H1 (cell line): ENCODE results near the gene TNNI2. TPM values are rescaled to one million over a fixed set of nuclear protein-coding genes. Genes with fewer than 3 reads are reported as not detected.

Experiments
- CTCF ChIA-PET: fragments of 300-600 bp; sonication (Branson Sonifier 250); formaldehyde crosslinking; loops from one replicate; lab custom pipeline; 2021; ENCODE audit not compliant: partially characterized antibody; lab: Charles Lee
- POLR2A ChIA-PET: fragments of 300-600 bp; sonication (Branson Sonifier 250); formaldehyde crosslinking; loops from one replicate; lab custom pipeline; 2021; ENCODE audit warnings: inconsistent platforms; ENCODE audit not compliant: partially characterized antibody; lab: Charles Lee
- DNase-seq, 2 experiments: peaks; one replicate each; pipeline versions ENCODE4 v3.0.0 to v3.0.0-alpha.2; 2010 to 2022; ENCODE audit warnings: low spot score in 2 of 2, low read depth in 1 of 2, mixed read lengths in 1 of 2
- FAIRE-seq: peaks from 2 replicates; lab custom pipeline; 2011; peaks lifted over from hg19 to GRCh38; lab: Jason Lieb, UNC
- H2AFZ ChIP-seq: 2 replicates; pipeline ENCODE4 v1.8.1; 2012; ENCODE audit warnings: low read length, inconsistent platforms
- H2AK5ac ChIP-seq: 2 replicates; pipeline ENCODE4 v1.6.1; 2013; ENCODE audit warnings: low read depth, low read length
- H2BK120ac ChIP-seq: replicated peaks from 2 replicates; pipeline ENCODE3; 2013; ENCODE audit warnings: low read depth, low read length, inconsistent platforms
- H2BK12ac ChIP-seq: 2 replicates; pipeline ENCODE4 v1.6.1; 2013; ENCODE audit warnings: low read depth, low read length
- H2BK15ac ChIP-seq: 2 replicates; pipeline ENCODE4 v1.6.1; 2013; ENCODE audit warnings: low read length
- H2BK20ac ChIP-seq: 2 replicates; pipeline ENCODE4 v1.6.1; 2013; ENCODE audit warnings: low read length
- H2BK5ac ChIP-seq: 2 replicates; pipeline ENCODE4 v1.6.1; 2013; ENCODE audit warnings: low read depth, low read length
- H3K14ac ChIP-seq: 2 replicates; pipeline ENCODE4 v1.6.1; 2013; ENCODE audit warnings: inconsistent platforms; ENCODE audit not compliant: insufficient read length
- H3K18ac ChIP-seq: 2 replicates; pipeline ENCODE4 v1.6.1; 2013; ENCODE audit warnings: low read length; ENCODE audit errors: extremely low read depth
- H3K23ac ChIP-seq: 2 replicates; pipeline ENCODE4 v1.6.1; 2013; ENCODE audit warnings: inconsistent platforms; ENCODE audit not compliant: insufficient read length
- H3K23me2 ChIP-seq: 2 replicates; pipeline ENCODE4 v1.6.1; 2013; ENCODE audit warnings: low read depth, low read length
- H3K27ac ChIP-seq: 2 replicates; pipeline ENCODE4 v1.6.1; 2011; ENCODE audit warnings: low read depth, low read length, inconsistent platforms
- H3K27me3 ChIP-seq, 4 experiments: replicated peaks in 1 of 4; 1 replicate in 1 of 4; 2 replicates in 3 of 4; pipeline versions ENCODE4 v1.6.1 to v1.8.1; 2011 to 2013; ENCODE audit warnings: low read length in 3 of 4, mild to moderate bottlenecking in 3 of 4, inconsistent platforms in 2 of 4, mixed read lengths in 2 of 4, moderate library complexity in 1 of 4; ENCODE audit not compliant: control insufficient read depth in 3 of 4, insufficient read depth in 3 of 4; ENCODE audit errors: extremely low read depth in 1 of 4
- H3K36me3 ChIP-seq, 4 experiments: 2 replicates each; pipeline versions ENCODE4 v1.6.1 to v1.8.1; 2011 to 2013; ENCODE audit warnings: mild to moderate bottlenecking in 4 of 4, low read length in 3 of 4, moderate library complexity in 2 of 4, control low read depth in 1 of 4, inconsistent platforms in 1 of 4; ENCODE audit not compliant: insufficient read depth in 4 of 4, control insufficient read depth in 2 of 4
- H3K4ac ChIP-seq: replicated peaks from 2 replicates; pipeline ENCODE3; 2013; ENCODE audit warnings: low read length, low read depth, mixed read lengths, inconsistent platforms; ENCODE audit not compliant: insufficient read length
- H3K4me1 ChIP-seq, 4 experiments: replicated peaks in 1 of 4; 1 replicate in 1 of 4; 2 replicates in 3 of 4; pipeline versions ENCODE4 v1.6.1 to v1.8.1; 2011 to 2013; ENCODE audit warnings: low read length in 3 of 4, inconsistent platforms in 2 of 4, mixed read lengths in 1 of 4; ENCODE audit not compliant: insufficient read depth in 4 of 4, control insufficient read depth in 3 of 4
- H3K4me2 ChIP-seq, 2 experiments: 2 replicates each; pipeline versions ENCODE4 v1.6.1 to v1.8.1; 2011 to 2013; ENCODE audit warnings: low read depth in 2 of 2, low read length in 2 of 2, control low read depth in 1 of 2, inconsistent platforms in 1 of 2, mild to moderate bottlenecking in 1 of 2; ENCODE audit not compliant: insufficient read depth in 1 of 2
- H3K4me3 ChIP-seq, 4 experiments: fragments of 200-600, 300-600 bp in 1 of 4; sonication (generic), shearing (Covaris generic), sonication (Bioruptor Twin) in 1 of 4; 2 replicates each; pipeline versions ENCODE4 v1.5.1 to v1.8.1; 2011 to 2016; ENCODE audit warnings: low read length in 4 of 4, low read depth in 3 of 4, control low read depth in 2 of 4, inconsistent platforms in 2 of 4, mild to moderate bottlenecking in 2 of 4, mixed read lengths in 1 of 4, moderate library complexity in 1 of 4; ENCODE audit not compliant: insufficient read depth in 2 of 4; ENCODE audit errors: extremely low read depth in 1 of 4
- H3K56ac ChIP-seq: replicated peaks from 2 replicates; pipeline ENCODE3; 2013; ENCODE audit warnings: low read depth, mild to moderate bottlenecking, mixed read lengths, low read length, inconsistent platforms; ENCODE audit not compliant: insufficient read length
- H3K79me1 ChIP-seq: 2 replicates; pipeline ENCODE4 v1.6.1; 2013; ENCODE audit warnings: low read depth, low read length, control low read depth
- H3K79me2 ChIP-seq, 2 experiments: 2 replicates each; pipeline versions ENCODE4 v1.6.1 to v1.8.1; 2012 to 2013; ENCODE audit warnings: low read length in 2 of 2, mild to moderate bottlenecking in 2 of 2, inconsistent platforms in 1 of 2; ENCODE audit not compliant: insufficient read depth in 2 of 2, control insufficient read depth in 1 of 2
- H3K9ac ChIP-seq, 4 experiments: replicated peaks in 1 of 4; 1 replicate in 1 of 4; 2 replicates in 3 of 4; pipeline versions ENCODE4 v1.6.1 to v1.8.1; 2011 to 2013; ENCODE audit warnings: low read depth in 3 of 4, low read length in 3 of 4, control low read depth in 2 of 4, mild to moderate bottlenecking in 2 of 4, moderate library complexity in 2 of 4, inconsistent platforms in 1 of 4; ENCODE audit errors: extremely low read depth in 1 of 4
- H3K9me3 ChIP-seq, 2 experiments: 2 replicates each; pipeline versions ENCODE4 v1.6.1 to v1.8.1; 2012 to 2013; ENCODE audit warnings: mild to moderate bottlenecking in 2 of 2, moderate library complexity in 2 of 2, control low read depth in 1 of 2, inconsistent platforms in 1 of 2, low read depth in 1 of 2, low read length in 1 of 2, mixed read lengths in 1 of 2; ENCODE audit not compliant: insufficient read depth in 2 of 2
- H4K20me1 ChIP-seq, 2 experiments: replicated peaks in 1 of 2; 2 replicates each; pipeline versions ENCODE3 to v1.8.1; 2011 to 2013; ENCODE audit warnings: inconsistent platforms in 2 of 2, low read length in 2 of 2, mild to moderate bottlenecking in 1 of 2; ENCODE audit not compliant: insufficient read depth in 2 of 2, control insufficient read depth in 1 of 2
- H4K5ac ChIP-seq: 2 replicates; pipeline ENCODE4 v1.6.1; 2013; ENCODE audit warnings: low read length, low read depth, mixed read lengths, inconsistent platforms; ENCODE audit not compliant: insufficient read length
- H4K8ac ChIP-seq: 2 replicates; pipeline ENCODE4 v1.8.0; 2013; ENCODE audit warnings: mild to moderate bottlenecking, moderate library complexity, low read length, inconsistent platforms; ENCODE audit not compliant: insufficient read depth; ENCODE audit errors: extremely low read depth
- H4K91ac ChIP-seq: replicated peaks from 2 replicates; pipeline ENCODE3; 2013; ENCODE audit warnings: low read length, mixed read lengths, inconsistent platforms; ENCODE audit not compliant: insufficient read length
- BRCA1 ChIP-seq: IDR thresholded peaks from 2 replicates; pipeline ENCODE4 v1.6.1; 2012; ENCODE audit warnings: low read depth, low read length, improper control_type of control experiment
- CHD1 ChIP-seq: IDR thresholded peaks from 2 replicates; pipeline ENCODE4 v1.6.1; 2012; ENCODE audit warnings: low read depth, low read length, improper control_type of control experiment
- CREB1 ChIP-seq: IDR thresholded peaks from 2 replicates; pipeline ENCODE4 v1.6.1; 2012; ENCODE audit warnings: inconsistent platforms
- EP300 ChIP-seq, 2 experiments: IDR thresholded peaks; 1 replicate in 1 of 2; 2 replicates in 1 of 2; pipeline ENCODE4 v1.6.1; 2011 to 2012; ENCODE audit warnings: low read depth in 2 of 2, low read length in 2 of 2, mild to moderate bottlenecking in 2 of 2, borderline replicate concordance in 1 of 2, inconsistent platforms in 1 of 2, moderate library complexity in 1 of 2
- GABPA ChIP-seq: IDR thresholded peaks from 2 replicates; pipeline ENCODE4 v1.6.1; 2011; ENCODE audit warnings: mild to moderate bottlenecking, low read length, moderate library complexity, borderline replicate concordance; ENCODE audit not compliant: insufficient read depth
- KDM4A ChIP-seq: IDR thresholded peaks from one replicate; pipeline ENCODE4 v1.7.1; 2012; ENCODE audit warnings: low read depth, mild to moderate bottlenecking, moderate library complexity, low read length, inconsistent platforms; ENCODE audit not compliant: severe bottlenecking
- SP1 ChIP-seq: IDR thresholded peaks from 2 replicates; pipeline ENCODE4 v1.6.1; 2011; ENCODE audit warnings: low read depth, low read length
- SUZ12 ChIP-seq: fragments of 200-600 bp; sonication (generic); IDR thresholded peaks from 2 replicates; pipeline ENCODE4 v1.6.1; 2012; ENCODE audit warnings: mild to moderate bottlenecking, inconsistent platforms, low read length, moderate library complexity, mixed read lengths
- WGBS, 2 experiments: shearing (Covaris generic) in 1 of 2; methylation state at CpG; one replicate each; pipeline versions ENCODE4 v1.1.6 to v1.1.7; 2013 to 2015; ENCODE audit warnings: low lambda C conversion rate in 2 of 2, mixed read lengths in 2 of 2, inconsistent platforms in 1 of 2, low coverage in 1 of 2, missing lambda C conversion rate in 1 of 2; ENCODE audit not compliant: insufficient replicate concordance in 2 of 2, insufficient coverage in 1 of 2, insufficient read length in 1 of 2; ENCODE audit errors: extremely low coverage in 1 of 2, missing lambda C conversion rate in 1 of 2; 5-methylcytosine and 5-hydroxymethylcytosine counted together
- polyA plus RNA-seq, 7 experiments: library from polyadenylated mRNA; depleted of rRNA in 3 of 7; stranded (reverse) in 5 of 7; unstranded in 2 of 7; fragments of >200 nt in 5 of 7; fragments of 200-250 nt in 2 of 7; gene quantifications; 1 replicate in 5 of 7; 2 replicates in 1 of 7; 4 replicates in 1 of 7; pipeline versions ENCODE4 v1.2.1 to v1.2.3, GENCODE V29; 2011 to 2013; ENCODE audit warnings: missing spikeins in 2 of 7, mixed read lengths in 2 of 7
- total RNA-seq: library from RNA; stranded (reverse); fragmentation: NEBNext Ultra II Directional; extraction: Animal tissue kit (Norgen Biotek cat#: 25700); gene quantifications from 2 replicates; pipeline ENCODE4 v1.2.1, GENCODE V29; 2021

TNNI2 gene
- total and polyA plus RNA-seq, 2 of the 8 experiments (the other 6 are each of a cell fraction or from before 2014, with no cell fraction given): not detected

- Histone ChIP-seq H3K23ac (no peak overlapping the region), H2BK5ac (no peak overlapping the region), H4K5ac (no peak overlapping the region), H3K27me3 (no peaks in the 10 kb centered on the region; a peak in 1 of 7 replicates), H3K79me1 (no peaks in the 10 kb centered on the region), H3K56ac (no peak overlapping the region), H3K4ac (no peak overlapping the region), H2AK5ac (no peak overlapping the region), H2BK120ac (no peak overlapping the region), H2AFZ (no peak overlapping the region), H3K79me2 (no peaks in the 10 kb centered on the region), H3K14ac (no peak overlapping the region), H4K20me1 (no peaks in the 10 kb centered on the region), H4K91ac (no peak overlapping the region), H3K4me3 (no peak overlapping the region), H2BK20ac (no peak overlapping the region), H3K27ac (no peak overlapping the region), H2BK12ac (no peak overlapping the region), H3K4me2 (no peak overlapping the region), H3K36me3 (no peaks in the 10 kb centered on the region), H3K23me2 (peaks cover under 1% of the 10 kb centered on the region; the same call in 1 of the 2 replicates), H3K18ac (no peak overlapping the region), H4K8ac (peak overlapping the region; percentile 51; the same call in 1 of the 2 replicates), H3K4me1 (peaks cover 0 to 5% (median 2%) of the 10 kb centered on the region in 4 experiments; a peak in 3 of 7 replicates), H3K9ac (no peak overlapping the region), H3K9me3 (no peaks in the 10 kb centered on the region), H2BK15ac (no peak overlapping the region)
- POLR2A ChIA-PET: no interaction called here
- 97% methylated on average over 10 of the region's 13 CpGs; no CpG with 5 or more reads in 1 of the 2 experiments for WGBS, 2 experiments
- FAIRE-seq: no peak
- no peak for DNase-seq
- TF ChIP-seq SUZ12 (no peak), EP300 (IDR thresholded peaks at IDR 0.05; ENCODE audit: borderline replicate concordance in 1 of 2, low read depth in 2 of 2, low read length in 2 of 2) (no peak), CHD1 (no peak), CREB1 (no peak), BRCA1 (no peak), KDM4A (no peak), GABPA (no peak), SP1 (no peak)
- CTCF ChIA-PET: interaction anchor here (0.7 to 5.5 kb wide), 8 partner anchors 8 to 285 kb away, joined by 3 to 156 read pairs (median 4); partner anchors contain the start of gene TNNT3
Observed at GRCh38 chr11:1879342-1879940, 40.7 kb downstream of the TNNI2 start.
